IMR-90 (cell line): Measurements from ENCODE around the gene CMTM1. TPM values are rescaled to one million over a fixed set of nuclear protein-coding genes. Genes with fewer than 3 reads are reported as not detected.

Experiments
- ATAC-seq: fragments of 200-7000 bp; cut with Tn5 transposase; 2 replicates; pipeline ENCODE4 v1.9.1; 2020; ENCODE audit warnings: low read depth, mild to moderate bottlenecking, moderate library complexity
- BruUV-seq: library from RNA; stranded (reverse); fragments of 400-500 nt; replicated peaks from 2 replicates; lab custom pipeline; 2021; lab: Mats Ljungman, UMichigan
- CTCF ChIA-PET: fragments of 300-600 bp; formaldehyde crosslinking; extraction: SDS; loops from one replicate; lab custom pipeline; 2021; ENCODE audit warnings: antibody characterized with exemption; lab: Yijun Ruan, JAX
- POLR2A ChIA-PET: fragments of 300-600 bp; sonication (Branson Sonifier 250); formaldehyde crosslinking; loops from one replicate; lab custom pipeline; 2022; ENCODE audit warnings: antibody characterized with exemption; ENCODE audit not compliant: unreplicated experiment; lab: Charles Lee
- DNase-seq: peaks from one replicate; pipeline ENCODE4 v3.0.0; 2013
- H2AFZ ChIP-seq: replicated peaks from 2 replicates; pipeline ENCODE3; 2013; ENCODE audit warnings: low read length, mild to moderate bottlenecking; ENCODE audit not compliant: poor library complexity
- H2AK5ac ChIP-seq: 2 replicates; pipeline ENCODE4 v1.6.1; 2013; ENCODE audit warnings: low read depth, low read length, inconsistent platforms
- H2AK9ac ChIP-seq: replicated peaks from 2 replicates; pipeline ENCODE3; 2013; ENCODE audit warnings: mild to moderate bottlenecking, low read depth, low read length, moderate library complexity; ENCODE audit not compliant: poor library complexity
- H2BK120ac ChIP-seq: 2 replicates; pipeline ENCODE4 v1.6.1; 2013; ENCODE audit warnings: low read depth, low read length, inconsistent platforms
- H2BK15ac ChIP-seq: 3 replicates; pipeline ENCODE4 v1.6.1; 2013; ENCODE audit warnings: low read depth, low read length, inconsistent platforms
- H2BK20ac ChIP-seq: 2 replicates; pipeline ENCODE4 v1.6.1; 2013; ENCODE audit warnings: low read depth, mild to moderate bottlenecking, inconsistent platforms, low read length, moderate library complexity
- H2BK5ac ChIP-seq: 2 replicates; pipeline ENCODE4 v1.6.1; 2013; ENCODE audit warnings: mild to moderate bottlenecking, low read depth, low read length, inconsistent platforms; ENCODE audit not compliant: poor library complexity, severe bottlenecking
- H3K14ac ChIP-seq: replicated peaks from 2 replicates; pipeline ENCODE4 v1.6.1; 2013; ENCODE audit warnings: low read depth, low read length, inconsistent platforms
- H3K18ac ChIP-seq: 2 replicates; pipeline ENCODE4 v1.6.1; 2013; ENCODE audit warnings: low read depth, low read length, control low read depth
- H3K23ac ChIP-seq: 2 replicates; pipeline ENCODE4 v1.6.1; 2013; ENCODE audit warnings: low read depth, low read length, inconsistent platforms
- H3K27ac ChIP-seq: 2 replicates; pipeline ENCODE4 v1.5.1; 2013; ENCODE audit warnings: mild to moderate bottlenecking, control low read depth, low read length; ENCODE audit not compliant: insufficient read depth
- H3K27me3 ChIP-seq: 2 replicates; pipeline ENCODE4 v1.6.1; 2013; ENCODE audit warnings: low read length; ENCODE audit not compliant: control insufficient read depth, insufficient read depth
- H3K36me3 ChIP-seq: 2 replicates; pipeline ENCODE4 v1.6.1; 2013; ENCODE audit warnings: low read length, mixed read lengths; ENCODE audit not compliant: control insufficient read depth, insufficient read depth
- H3K4ac ChIP-seq: 2 replicates; pipeline ENCODE4 v1.6.1; 2013; ENCODE audit warnings: low read depth, low read length, inconsistent platforms
- H3K4me1 ChIP-seq: 2 replicates; pipeline ENCODE4 v1.6.1; 2013; ENCODE audit warnings: low read length, mixed read lengths; ENCODE audit not compliant: control insufficient read depth, insufficient read depth
- H3K4me2 ChIP-seq: 2 replicates; pipeline ENCODE4 v1.6.1; 2013; ENCODE audit warnings: low read depth, mild to moderate bottlenecking, control low read depth, low read length, moderate library complexity
- H3K4me3 ChIP-seq: 2 replicates; pipeline ENCODE4 v1.5.1; 2013; ENCODE audit warnings: low read depth, mild to moderate bottlenecking, control low read depth, low read length, moderate library complexity; ENCODE audit not compliant: insufficient read depth
- H3K56ac ChIP-seq: 2 replicates; pipeline ENCODE4 v1.6.1; 2013; ENCODE audit warnings: low read length, inconsistent platforms; ENCODE audit not compliant: insufficient read depth; ENCODE audit errors: extremely low read depth
- H3K79me1 ChIP-seq, 2 experiments: 2 replicates each; pipeline ENCODE4 v1.6.1; 2013; ENCODE audit warnings: low read length in 2 of 2, inconsistent platforms in 1 of 2, low read depth in 1 of 2
- H3K9ac ChIP-seq: 2 replicates; pipeline ENCODE4 v1.6.1; 2013; ENCODE audit warnings: low read depth, low read length, control low read depth
- H3K9me1 ChIP-seq: 2 replicates; pipeline ENCODE4 v1.6.1; 2013; ENCODE audit warnings: low read length, inconsistent platforms; ENCODE audit not compliant: insufficient read depth
- H3K9me3 ChIP-seq: 2 replicates; pipeline ENCODE4 v1.6.1; 2013; ENCODE audit warnings: low read length; ENCODE audit not compliant: control insufficient read depth, insufficient read depth
- H4K20me1 ChIP-seq: 2 replicates; pipeline ENCODE4 v1.6.1; 2013; ENCODE audit warnings: low read length, inconsistent platforms; ENCODE audit not compliant: insufficient read depth
- H4K5ac ChIP-seq: 2 replicates; pipeline ENCODE4 v1.6.1; 2013; ENCODE audit warnings: mild to moderate bottlenecking, low read depth, low read length, control low read depth
- H4K8ac ChIP-seq, 2 experiments: 2 replicates each; pipeline ENCODE4 v1.6.1; 2013; ENCODE audit warnings: low read depth in 2 of 2, low read length in 2 of 2, control low read depth in 1 of 2, inconsistent platforms in 1 of 2
- H4K91ac ChIP-seq: 2 replicates; pipeline ENCODE4 v1.6.1; 2013; ENCODE audit warnings: low read depth, low read length, inconsistent platforms; ENCODE audit not compliant: insufficient read depth
- BHLHE40 ChIP-seq: fragments of 150-350 bp; IDR thresholded peaks from 2 replicates; pipeline ENCODE4 v1.6.1; 2016; ENCODE audit warnings: mild to moderate bottlenecking, low read depth, low read length
- CEBPB ChIP-seq: IDR thresholded peaks from 2 replicates; pipeline ENCODE4 v1.6.1; 2012; ENCODE audit warnings: low read depth, low read length, improper control_type of control experiment
- CHD1 ChIP-seq: IDR thresholded peaks from 2 replicates; pipeline ENCODE4 v1.6.1; 2012; ENCODE audit warnings: low read depth, low read length, improper control_type of control experiment
- FOS ChIP-seq: fragments of 150-350 bp; IDR thresholded peaks from 2 replicates; pipeline ENCODE4 v1.6.1; 2016; ENCODE audit warnings: low read depth, low read length
- MAFK ChIP-seq: IDR thresholded peaks from 2 replicates; pipeline ENCODE4 v1.6.1; 2012; ENCODE audit warnings: low read depth, low read length, improper control_type of control experiment
- MAZ ChIP-seq: IDR thresholded peaks from 2 replicates; pipeline ENCODE4 v1.6.1; 2012; ENCODE audit warnings: low read depth, mild to moderate bottlenecking, low read length, improper control_type of control experiment, moderate library complexity, borderline replicate concordance
- MXI1 ChIP-seq: IDR thresholded peaks from 2 replicates; pipeline ENCODE4 v1.6.1; 2012; ENCODE audit warnings: low read depth, mild to moderate bottlenecking, low read length, moderate library complexity, borderline replicate concordance
- NFE2L2 ChIP-seq: fragments of 150-350 bp; IDR thresholded peaks from 2 replicates; pipeline ENCODE4 v1.6.1; 2016; ENCODE audit warnings: low read depth, mild to moderate bottlenecking, low read length
- POLR2A ChIP-seq: IDR thresholded peaks from 2 replicates; pipeline ENCODE4 v1.6.1; 2012; ENCODE audit warnings: mild to moderate bottlenecking, low read depth, low read length
- RAD21 ChIP-seq: IDR thresholded peaks from 2 replicates; pipeline ENCODE4 v1.6.1; 2012; ENCODE audit warnings: low read length, improper control_type of control experiment
- RCOR1 ChIP-seq: IDR thresholded peaks from 2 replicates; pipeline ENCODE4 v1.6.1; 2012; ENCODE audit warnings: mild to moderate bottlenecking, low read length, improper control_type of control experiment; ENCODE audit not compliant: insufficient replicate concordance
- RFX5 ChIP-seq: IDR thresholded peaks from 2 replicates; pipeline ENCODE4 v1.8.0; 2012; ENCODE audit warnings: low read depth, mild to moderate bottlenecking, low read length, moderate library complexity
- SMC3 ChIP-seq: fragments of 150-350 bp; IDR thresholded peaks from 2 replicates; pipeline ENCODE4 v1.6.1; 2016; ENCODE audit warnings: low read depth, mild to moderate bottlenecking, antibody characterized with exemption, low read length, moderate library complexity
- WGBS, 2 experiments: methylation state at CpG; one replicate each; pipeline versions ENCODE4 v1.1.5 to v1.1.7; 2013; ENCODE audit warnings: missing lambda C conversion rate in 2 of 2; ENCODE audit not compliant: insufficient read length in 1 of 2; ENCODE audit errors: extremely low coverage in 2 of 2; 5-methylcytosine and 5-hydroxymethylcytosine counted together
- dilution Hi-C: fragments of 300-500 bp; cut with HindIII; formaldehyde crosslinking; loops from one replicate; pipeline ENCODE4 v1.14.3; 2018; ENCODE audit warnings: low sequenced_read_pairs; ENCODE audit not compliant: unreplicated experiment
- in situ Hi-C: fragments of 300-500 bp; cut with MboI; formaldehyde crosslinking; loops from 3 replicates; pipeline ENCODE4 v1.14.3; 2019; ENCODE audit warnings: low sequenced_read_pairs, inconsistent platforms, mixed read lengths
- intact Hi-C: fragments of 100-400 bp; cut with micrococcal nuclease; formaldehyde crosslinking; loops from 2 replicates; pipeline ENCODE4 v1.10.0; 2022
- polyA plus RNA-seq, 3 experiments: library from polyadenylated mRNA; depleted of rRNA; stranded (reverse); fragments of >200 nt; gene quantifications; 2 replicates each; pipeline ENCODE4 v1.2.3, GENCODE V29; 2012; ENCODE audit warnings: low replicate concordance in 1 of 3
- total RNA-seq: library from RNA; depleted of rRNA; stranded (reverse); fragments of >200 nt; gene quantifications from 2 replicates; pipeline ENCODE4 v1.2.3, GENCODE V29; 2012
- TF ChIP-seq, protein P1 (sequence below): fragments of 150-350 bp; IDR thresholded peaks from 2 replicates; pipeline ENCODE4 v1.6.1; 2016; ENCODE audit warnings: low read depth, mild to moderate bottlenecking, low read length, moderate library complexity, borderline replicate concordance
- TF ChIP-seq, protein P2 (sequence below): conservative IDR thresholded peaks from 2 replicates; pipeline ENCODE4 v1.5.1; 2012; ENCODE audit warnings: mild to moderate bottlenecking, low read depth, low read length, improper control_type of control experiment
- TF ChIP-seq, protein P3 (sequence below): fragments of 150-350 bp; IDR thresholded peaks from 2 replicates; pipeline ENCODE4 v1.6.1; 2017; ENCODE audit warnings: mild to moderate bottlenecking, antibody characterized with exemption, low read length, low read depth

Gene CMTM1
- total and polyA plus RNA-seq, 2 of the 4 experiments (the other 2 are of a cell fraction), result 0.54 to 2.1 TPM

DNA sequence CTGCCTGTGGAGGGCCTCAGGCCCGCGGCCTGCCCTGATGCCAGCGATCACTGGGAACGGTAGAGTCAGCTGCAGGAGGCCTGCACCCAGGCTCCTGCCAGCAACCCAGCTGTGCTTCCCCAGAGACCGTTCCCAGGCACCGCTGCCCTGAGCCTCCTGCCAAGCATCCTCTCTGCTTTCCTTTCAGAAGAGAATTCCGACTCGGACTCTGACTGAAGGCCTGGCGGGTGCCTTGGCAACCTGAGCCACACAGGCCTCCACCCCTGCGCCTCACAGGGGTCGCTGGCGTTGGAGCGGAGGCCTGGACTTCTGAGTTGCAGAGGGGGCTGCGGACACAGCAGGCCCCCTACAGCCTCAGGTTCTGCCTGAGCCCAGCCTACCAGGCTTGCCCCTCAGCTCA is 46.2 kb downstream of the CMTM1 start:
- Histone ChIP-seq H2BK20ac (no peak overlapping the region), H3K36me3 (peaks cover 53% of the 10 kb centered on the region), H3K23ac (no peak overlapping the region), H3K4me2 (no peak overlapping the region), H4K8ac (no peak overlapping the region), H4K91ac (no peak overlapping the region), H3K9me1 (peaks cover 15% of the 10 kb centered on the region), H3K56ac (no peak overlapping the region), H3K4ac (no peak overlapping the region), H3K9me3 (no peaks in the 10 kb centered on the region), H2AK9ac (no peak overlapping the region), H4K20me1 (peaks cover 11% of the 10 kb centered on the region), H4K5ac (no peak overlapping the region), H3K27me3 (no peaks in the 10 kb centered on the region), H3K4me3 (no peak overlapping the region), H2BK120ac (no peak overlapping the region), H2AFZ (no peak overlapping the region), H3K27ac (no peak overlapping the region), H3K9ac (no peak overlapping the region), H3K14ac (no peak overlapping the region), H2BK15ac (no peak overlapping the region), H3K4me1 (peaks cover 24% of the 10 kb centered on the region), H3K79me1 (peaks cover 9 to 32% of the 10 kb centered on the region in 2 experiments), H2BK5ac (no peak overlapping the region), H3K18ac (no peak overlapping the region), H2AK5ac (no peak overlapping the region)
- WGBS, 2 experiments, result 85% methylated on average over 5 of the region's 14 CpGs; no CpG with 5 or more reads in 1 of the 2 experiments
- TF ChIP-seq, protein P1, sequence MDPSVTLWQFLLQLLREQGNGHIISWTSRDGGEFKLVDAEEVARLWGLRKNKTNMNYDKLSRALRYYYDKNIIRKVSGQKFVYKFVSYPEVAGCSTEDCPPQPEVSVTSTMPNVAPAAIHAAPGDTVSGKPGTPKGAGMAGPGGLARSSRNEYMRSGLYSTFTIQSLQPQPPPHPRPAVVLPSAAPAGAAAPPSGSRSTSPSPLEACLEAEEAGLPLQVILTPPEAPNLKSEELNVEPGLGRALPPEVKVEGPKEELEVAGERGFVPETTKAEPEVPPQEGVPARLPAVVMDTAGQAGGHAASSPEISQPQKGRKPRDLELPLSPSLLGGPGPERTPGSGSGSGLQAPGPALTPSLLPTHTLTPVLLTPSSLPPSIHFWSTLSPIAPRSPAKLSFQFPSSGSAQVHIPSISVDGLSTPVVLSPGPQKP, result no peak
- TF ChIP-seq, protein P2, sequence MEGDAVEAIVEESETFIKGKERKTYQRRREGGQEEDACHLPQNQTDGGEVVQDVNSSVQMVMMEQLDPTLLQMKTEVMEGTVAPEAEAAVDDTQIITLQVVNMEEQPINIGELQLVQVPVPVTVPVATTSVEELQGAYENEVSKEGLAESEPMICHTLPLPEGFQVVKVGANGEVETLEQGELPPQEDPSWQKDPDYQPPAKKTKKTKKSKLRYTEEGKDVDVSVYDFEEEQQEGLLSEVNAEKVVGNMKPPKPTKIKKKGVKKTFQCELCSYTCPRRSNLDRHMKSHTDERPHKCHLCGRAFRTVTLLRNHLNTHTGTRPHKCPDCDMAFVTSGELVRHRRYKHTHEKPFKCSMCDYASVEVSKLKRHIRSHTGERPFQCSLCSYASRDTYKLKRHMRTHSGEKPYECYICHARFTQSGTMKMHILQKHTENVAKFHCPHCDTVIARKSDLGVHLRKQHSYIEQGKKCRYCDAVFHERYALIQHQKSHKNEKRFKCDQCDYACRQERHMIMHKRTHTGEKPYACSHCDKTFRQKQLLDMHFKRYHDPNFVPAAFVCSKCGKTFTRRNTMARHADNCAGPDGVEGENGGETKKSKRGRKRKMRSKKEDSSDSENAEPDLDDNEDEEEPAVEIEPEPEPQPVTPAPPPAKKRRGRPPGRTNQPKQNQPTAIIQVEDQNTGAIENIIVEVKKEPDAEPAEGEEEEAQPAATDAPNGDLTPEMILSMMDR, result no peak
- TF ChIP-seq FOS (no peak), MAZ (no peak), CEBPB (no peak), RFX5 (no peak), SMC3 (no peak), CHD1 (no peak), POLR2A (no peak), RCOR1 (no peak), RAD21 (no peak), NFE2L2 (no peak), MXI1 (no peak), MAFK (no peak), BHLHE40 (no peak)
- TF ChIP-seq, protein P3, sequence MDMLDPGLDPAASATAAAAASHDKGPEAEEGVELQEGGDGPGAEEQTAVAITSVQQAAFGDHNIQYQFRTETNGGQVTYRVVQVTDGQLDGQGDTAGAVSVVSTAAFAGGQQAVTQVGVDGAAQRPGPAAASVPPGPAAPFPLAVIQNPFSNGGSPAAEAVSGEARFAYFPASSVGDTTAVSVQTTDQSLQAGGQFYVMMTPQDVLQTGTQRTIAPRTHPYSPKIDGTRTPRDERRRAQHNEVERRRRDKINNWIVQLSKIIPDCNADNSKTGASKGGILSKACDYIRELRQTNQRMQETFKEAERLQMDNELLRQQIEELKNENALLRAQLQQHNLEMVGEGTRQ, result no peak
- POLR2A ChIA-PET, result interaction anchor here (0.7 kb wide), 1 partner anchor 8 kb away, joined by 3 read pairs; no protein-coding TSS in a partner anchor
- DNase-seq (no peak), ATAC-seq (no peak)
- in situ Hi-C loops, result no loop called here
- BruUV-seq, result no TSS peak
- CTCF ChIA-PET, result no interaction called here
- dilution Hi-C loops, result no loop called here
- intact Hi-C loops, result no loop called here
